Stimulated activated CD4-positive, alpha-beta T cell treated with anti-CD3 and anti-CD28 coated beads, Interleukin-2, amount 100 ng/mL, for 4 hours (primary cell): ENCODE measurements around the gene AGMO.
"Not testable (repeated sequence)": the region's sequence is repeated elsewhere in the genome, so short reads cannot be mapped to it uniquely, and the experiment has no call there.

Experiments used
- DNase-seq: peaks from one replicate; pipeline ENCODE4 v3.0.0-alpha.2; 2020; ENCODE audit warnings: low read depth

Gene AGMO

DNA sequence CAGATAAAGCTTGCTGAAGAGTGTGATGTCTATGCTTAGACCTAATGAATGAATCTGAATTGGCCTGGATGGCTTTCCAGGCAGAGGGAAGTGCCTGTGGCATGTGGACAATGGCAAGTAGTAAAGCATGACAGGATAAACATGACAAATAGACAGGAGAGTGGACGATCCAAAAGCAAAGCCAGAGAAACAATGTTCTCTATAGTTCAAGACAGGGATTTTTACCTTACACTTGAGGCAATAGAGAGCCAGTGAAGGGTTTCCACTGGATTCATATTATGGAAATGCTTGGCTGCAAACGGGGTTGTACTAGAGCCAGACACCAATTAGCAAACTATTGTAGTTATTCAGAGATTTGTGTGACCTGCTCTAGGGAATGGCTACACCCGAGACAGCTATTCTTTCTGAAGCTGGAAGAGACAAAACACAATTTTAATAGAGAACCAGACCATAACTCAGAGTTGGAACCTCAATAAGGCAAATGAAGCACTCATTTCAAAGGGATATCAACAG lies 2.3 kb downstream of the AGMO start:
- DNase-seq, result no peak

DNA sequence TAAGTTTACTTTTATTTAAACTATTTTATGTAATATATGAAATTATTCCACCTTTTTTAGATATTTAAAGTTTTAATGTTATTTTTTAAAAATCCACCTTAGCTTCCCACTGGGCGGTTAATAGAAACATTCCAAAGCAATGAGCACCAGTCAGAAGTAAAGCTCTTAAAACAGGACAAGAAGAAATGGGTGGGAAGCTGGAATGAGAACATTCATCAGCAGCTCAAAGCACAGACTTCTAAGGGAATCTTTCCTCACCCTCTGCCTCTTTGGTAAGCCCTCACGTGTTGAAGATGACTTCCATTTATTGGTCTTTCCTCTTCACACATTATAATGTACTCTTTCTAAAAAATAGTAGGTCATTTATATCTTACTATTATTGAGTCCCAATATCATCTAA lies 3.1 kb downstream of the AGMO start:
- DNase-seq, result no peak

GRCh38 chr7:15557686-15558085 lies 4.1 kb downstream of the AGMO start:
- no peak for DNase-seq

- no peak for DNase-seq
Observed at GRCh38 chr7:15557186-15557585, 4.6 kb downstream of the AGMO start.

- DNase-seq, result no peak
Observed at GRCh38 chr7:15556339-15557105, 5.3 kb downstream of the AGMO start.

GRCh38 chr7:15555381-15555859 lies 6.4 kb downstream of the AGMO start:
- DNase-seq, result no peak

GRCh38 chr7:15554744-15555143 lies 7.1 kb downstream of the AGMO start:
- DNase-seq, result no peak

DNA sequence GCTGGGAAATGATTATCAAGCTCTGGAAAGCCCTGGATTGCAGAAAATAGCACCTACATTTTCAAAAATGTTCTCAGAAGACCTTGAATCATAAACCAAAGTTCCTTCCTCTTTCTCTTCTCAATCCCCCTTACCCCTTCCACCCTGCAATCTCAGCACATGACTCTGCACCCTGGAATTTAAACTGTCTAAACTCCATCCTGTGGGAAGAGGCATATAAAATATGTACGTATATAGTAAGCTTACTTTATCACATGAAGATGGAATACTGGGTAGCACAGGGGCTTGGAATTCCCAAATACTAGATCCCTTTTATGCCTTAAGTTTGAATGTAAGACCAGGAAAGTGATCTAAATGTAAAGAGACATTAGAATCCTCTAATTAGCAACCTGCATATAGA lies 7.7 kb downstream of the AGMO start:
- no peak for DNase-seq

GRCh38 chr7:15547320-15547719 lies 14.5 kb downstream of the AGMO start:
- not testable (repeated sequence) for DNase-seq

DNA sequence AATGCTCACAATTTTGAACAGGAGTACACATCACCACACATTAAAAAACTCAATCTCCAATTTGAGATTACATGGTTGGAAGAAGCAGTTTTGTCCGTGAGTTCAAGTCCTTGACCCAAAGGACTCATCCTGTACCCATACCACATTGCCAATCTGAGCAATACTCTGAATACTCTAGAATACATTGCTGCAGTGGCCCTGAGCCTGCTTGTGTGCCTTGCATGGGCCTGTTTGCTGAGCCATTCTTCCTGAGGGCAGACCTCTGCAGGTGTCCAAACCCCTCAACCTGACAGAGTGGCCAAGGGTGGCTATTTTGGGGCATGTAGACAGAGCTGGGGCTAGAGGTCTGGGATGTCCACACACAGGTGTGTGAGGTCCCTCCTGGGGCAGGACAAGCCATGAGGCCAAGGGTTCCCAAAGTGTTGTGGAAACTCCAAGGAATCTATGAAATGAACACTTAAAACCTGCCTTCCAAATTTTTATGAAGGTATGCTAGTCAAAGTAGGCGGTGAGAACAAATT lies 15.5 kb downstream of the AGMO start:
- DNase-seq, result no peak

DNA sequence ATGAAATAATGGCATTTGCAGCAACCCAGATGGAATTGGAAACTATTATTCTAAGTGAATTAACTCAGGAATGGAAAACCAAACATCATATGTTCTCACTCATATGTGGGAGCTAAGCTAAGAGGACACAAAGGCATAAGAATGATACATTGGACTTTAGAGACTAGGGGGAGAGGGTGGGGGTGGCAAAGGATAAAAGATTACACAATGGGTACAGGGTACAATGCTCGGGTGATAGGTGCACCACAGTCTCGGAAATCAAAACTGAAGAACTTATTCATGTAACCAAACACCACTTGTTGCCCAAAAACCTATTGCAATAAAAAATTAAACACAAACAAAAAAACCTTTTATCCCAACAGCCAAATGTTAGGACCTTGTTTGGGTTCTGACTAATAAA lies 17.8 kb downstream of the AGMO start:
- DNase-seq, result no peak

DNA sequence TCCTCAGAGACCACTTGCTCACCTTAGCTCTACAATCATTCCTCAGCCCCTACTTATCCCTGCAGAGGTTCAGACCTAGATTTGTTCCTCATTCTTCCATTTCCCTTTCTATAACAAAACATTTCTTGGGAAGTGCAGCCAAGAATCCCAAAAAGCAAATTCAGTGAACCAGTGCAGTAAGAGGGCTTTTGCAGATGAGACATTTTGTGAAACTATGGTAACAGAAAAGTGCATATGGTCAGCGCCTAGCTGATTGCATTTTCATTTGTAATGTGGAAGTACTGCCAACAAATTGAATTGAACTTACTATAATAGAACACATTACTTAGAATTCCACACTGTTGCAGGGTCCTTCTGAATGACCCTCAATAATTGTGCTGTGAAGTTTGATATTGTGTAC lies 18.6 kb downstream of the AGMO start:
- DNase-seq, result no peak

DNA sequence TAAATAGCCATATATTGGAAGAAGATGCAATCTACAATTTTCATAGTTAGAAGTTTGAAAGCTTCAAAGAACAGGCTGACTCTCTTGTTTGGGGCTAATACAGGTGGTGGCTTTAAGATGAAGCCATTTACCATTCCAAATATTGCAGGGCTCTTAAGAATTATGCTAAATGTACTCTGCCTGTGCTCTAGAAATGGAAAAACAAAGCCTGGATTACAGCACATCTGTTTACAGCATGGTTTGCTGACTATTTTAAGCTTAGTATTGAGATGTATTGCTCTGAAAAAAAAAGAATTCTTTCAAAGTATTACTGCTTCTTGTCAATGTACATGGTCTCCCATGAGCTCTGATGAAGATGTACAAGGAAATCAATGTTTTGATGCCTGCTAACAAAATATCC lies 34.2 kb downstream of the AGMO start:
- no peak for DNase-seq

DNA sequence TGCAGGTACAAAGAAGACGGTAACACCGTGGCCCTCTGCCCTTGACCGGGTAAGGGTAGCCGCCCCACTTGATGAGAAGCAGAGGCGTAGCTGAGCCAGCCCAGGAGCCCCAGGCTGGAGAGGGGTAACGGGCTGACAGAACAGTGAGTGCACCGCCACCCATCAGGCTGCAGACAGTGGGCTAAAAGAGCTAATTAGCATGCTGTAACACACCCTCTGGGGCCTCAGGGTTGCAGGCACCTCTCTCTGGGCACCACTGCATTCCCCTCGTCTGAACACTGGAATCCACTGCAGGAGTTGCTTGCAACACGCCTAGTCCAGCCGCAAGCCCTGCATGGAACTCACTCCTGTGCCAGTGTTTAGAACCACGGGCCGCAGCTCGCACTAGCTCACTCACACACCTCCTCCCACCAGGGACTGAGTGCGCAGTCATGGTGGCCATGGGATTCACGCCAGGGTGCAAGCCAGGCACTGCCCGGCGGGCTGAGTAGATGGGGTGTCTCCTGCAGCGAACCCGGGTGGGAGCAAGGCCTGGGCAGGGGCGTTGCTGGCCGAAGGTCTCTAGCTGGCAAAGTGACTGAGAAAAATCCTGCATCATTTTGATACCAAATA lies 36.1 kb downstream of the AGMO start:
- DNase-seq, result no peak

- DNase-seq, result no peak
Observed at GRCh38 chr7:15524077-15524476, 37.7 kb downstream of the AGMO start.

DNA sequence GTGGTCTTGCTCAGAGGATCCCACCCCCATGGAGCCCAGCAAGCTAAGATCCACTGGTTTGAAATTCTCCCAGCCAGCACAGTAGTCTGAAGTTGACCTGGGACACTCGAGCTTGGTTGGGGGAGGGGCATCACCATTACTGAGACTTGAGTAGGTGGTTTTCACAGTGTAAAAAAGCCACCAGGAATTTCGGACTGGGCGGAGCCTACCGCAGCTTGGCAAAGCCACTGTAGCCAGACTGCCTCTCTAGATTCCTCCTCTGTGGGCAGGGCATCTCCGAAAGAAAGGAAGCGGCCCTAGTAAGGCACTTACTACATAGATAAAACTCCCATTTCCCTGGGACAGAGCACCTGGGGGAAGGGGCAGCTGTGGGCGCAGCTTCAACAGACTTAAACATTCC lies 44.0 kb downstream of the AGMO start:
- not testable (repeated sequence) for DNase-seq

GRCh38 chr7:15515252-15515651 lies 46.6 kb downstream of the AGMO start:
- no peak for DNase-seq

DNA sequence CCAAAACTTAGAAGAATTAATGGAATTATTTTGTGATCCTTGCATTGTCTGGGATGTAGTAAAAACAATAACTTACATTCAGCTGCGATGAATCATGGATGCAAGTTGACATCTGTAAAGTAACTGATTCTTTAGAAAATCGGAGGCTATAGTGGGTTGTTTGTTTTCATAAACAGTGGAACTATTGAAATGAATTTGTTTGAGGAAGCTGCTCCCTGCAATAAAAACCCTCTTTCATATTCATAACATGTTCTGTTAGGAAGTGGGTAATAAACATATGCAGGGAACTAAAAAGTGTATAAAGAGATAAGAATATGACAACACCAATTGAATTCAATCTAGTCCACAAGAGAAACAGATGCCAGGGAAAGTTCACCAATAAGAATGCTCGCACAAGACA lies 53.6 kb downstream of the AGMO start:
- DNase-seq, result no peak

DNA sequence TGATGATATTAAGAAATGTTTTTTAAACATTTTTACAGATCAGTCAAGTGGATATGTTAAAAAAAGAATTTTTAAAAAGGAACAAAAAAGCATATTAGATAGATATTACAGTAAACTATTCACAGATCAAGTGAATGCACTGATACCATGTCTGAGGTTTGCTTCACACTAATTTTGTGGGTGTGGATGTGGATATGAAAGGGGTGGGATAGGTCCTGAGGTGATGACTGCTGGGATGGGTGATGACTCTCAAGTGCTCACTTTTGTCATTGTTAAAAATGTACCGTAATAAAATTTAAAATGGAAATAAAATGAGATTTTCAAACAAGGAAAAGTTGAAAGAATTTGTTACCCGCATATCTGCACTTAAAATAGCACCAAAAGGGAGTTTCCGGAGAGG lies 54.1 kb downstream of the AGMO start:
- no peak for DNase-seq

DNA sequence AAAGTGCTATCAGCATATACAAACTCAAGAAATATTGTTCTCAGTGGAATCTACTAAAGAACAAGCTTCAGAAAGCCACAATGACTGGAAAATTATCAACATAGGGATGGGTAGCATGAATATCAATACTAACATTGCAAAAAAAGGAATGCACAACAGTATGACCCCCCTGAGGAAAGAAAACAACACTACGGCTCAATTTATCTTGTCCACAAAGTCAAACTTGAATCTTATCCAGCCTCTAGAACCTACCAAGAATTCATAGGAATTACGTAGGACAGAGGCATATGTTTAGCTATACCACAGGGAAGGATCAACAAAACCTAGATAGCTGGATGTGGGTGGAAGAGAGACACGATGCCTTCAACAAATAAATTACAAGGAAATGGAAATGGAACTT lies 54.6 kb downstream of the AGMO start:
- no peak for DNase-seq

GRCh38 chr7:15505761-15506160 lies 56.1 kb downstream of the AGMO start:
- no peak for DNase-seq

GRCh38 chr7:15504351-15504750 lies 57.5 kb downstream of the AGMO start:
- no peak for DNase-seq

DNA sequence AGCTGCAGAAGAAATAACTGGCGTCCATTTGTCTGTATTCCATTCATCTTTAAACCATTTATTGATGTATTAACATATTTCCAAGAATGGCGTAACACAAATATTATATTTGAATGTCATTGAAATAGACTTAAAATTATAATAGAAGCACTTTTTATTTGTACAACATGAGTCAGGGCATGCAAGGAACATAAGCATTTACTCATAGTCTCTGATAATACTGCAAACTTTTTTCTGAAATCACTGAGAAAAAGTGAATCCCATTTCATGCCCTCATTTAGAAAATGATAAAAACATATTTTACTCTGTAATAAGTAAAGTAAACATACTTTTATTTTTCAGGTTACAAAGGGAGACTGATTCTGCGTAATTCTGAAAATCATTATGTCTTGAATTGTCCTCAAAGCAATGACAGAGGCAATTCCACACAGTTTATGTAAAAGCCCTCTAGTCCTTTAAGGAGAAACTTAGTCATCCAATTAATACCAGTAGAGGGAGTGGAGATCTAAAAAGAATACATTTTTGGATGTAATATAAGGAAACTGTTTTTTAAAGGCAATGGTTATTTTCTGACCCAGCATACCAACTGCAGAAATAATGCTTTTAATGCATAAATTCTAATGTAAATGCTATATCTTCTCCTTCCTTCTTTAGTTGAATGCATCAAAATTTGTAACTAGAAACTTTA lies 58.1 kb downstream of the AGMO start:
- no peak for DNase-seq
